Muscle of back (tissue), 11 donors: ENCODE results near the gene SLC24A3. TPM values are rescaled to one million over a fixed set of nuclear protein-coding genes. Genes with fewer than 3 reads are reported as not detected.

ENCODE experiments used
- DNase-seq, 3 donors: peaks; one replicate each; pipeline versions ENCODE4 v3.0.0 to v3.0.0-alpha.2; 2013
- polyA plus RNA-seq, 10 donors: library from polyadenylated mRNA; unstranded; fragments of 120-200 nt; gene quantifications; one replicate each; pipeline ENCODE4 v1.2.1, GENCODE V29; 2013; ENCODE audit not compliant: insufficient read length in 10 of 10

Gene SLC24A3
- polyA plus RNA-seq, 10 donors = 12.6 to 30.1 (median 19.5) TPM

DNA sequence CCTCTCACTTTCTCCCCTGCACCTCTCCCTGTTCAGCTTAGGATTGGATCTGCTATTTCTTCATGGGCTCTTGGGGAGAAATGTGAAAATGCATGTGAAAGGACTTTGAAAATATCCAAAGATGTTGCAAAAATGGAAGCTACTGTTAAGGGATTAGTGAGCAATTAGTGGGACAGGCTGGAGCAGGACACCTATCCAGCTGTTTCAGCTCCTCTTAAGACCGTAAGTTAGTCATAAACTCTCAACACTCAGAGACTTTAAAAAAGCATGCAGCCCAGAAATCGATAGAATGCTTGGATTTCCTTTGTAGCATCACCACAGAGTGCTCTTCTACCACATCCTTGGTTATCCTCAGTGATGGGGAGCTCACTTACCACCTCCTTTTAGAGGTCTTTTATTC lies 88.7 kb downstream of the SLC24A3 start:
- DNase-seq = no peak

DNA sequence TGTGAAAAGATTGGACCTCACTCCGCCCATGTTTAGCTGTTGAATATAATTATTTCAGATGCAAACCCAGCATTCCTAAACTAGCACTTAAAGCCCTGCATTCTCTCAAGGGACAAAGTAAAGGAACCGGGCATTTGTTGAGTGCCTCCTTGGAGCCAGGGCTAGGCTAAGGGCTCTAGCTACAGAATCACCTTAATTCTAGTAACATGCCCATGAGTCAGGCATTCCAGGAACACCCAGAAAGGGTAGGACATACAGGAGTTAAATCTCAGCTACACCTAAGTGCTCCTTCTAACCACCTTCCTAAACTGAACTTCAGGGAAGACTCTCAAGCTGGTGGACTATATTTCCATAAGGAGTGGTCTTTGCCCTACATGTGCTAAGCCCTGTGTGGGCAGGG lies 89.4 kb downstream of the SLC24A3 start:
- no peak for DNase-seq

DNA sequence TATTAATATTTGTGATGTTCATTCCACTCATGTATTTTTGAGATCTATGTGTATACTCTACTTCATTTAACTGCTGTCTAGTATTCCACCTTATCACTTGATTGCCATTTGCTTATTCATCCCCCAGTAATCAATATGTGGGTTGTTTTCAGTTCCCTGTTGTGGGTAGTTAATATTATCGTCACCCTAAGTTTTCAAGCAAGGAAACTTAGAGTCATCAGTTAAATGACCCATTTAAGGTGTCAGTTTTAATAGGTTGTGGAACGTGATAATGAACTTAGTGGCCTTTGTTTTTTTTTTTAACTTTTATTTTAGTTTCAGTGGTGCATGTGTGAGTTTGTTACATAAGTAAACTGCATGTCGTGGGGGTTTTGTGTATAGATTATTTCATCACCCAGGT lies 90.3 kb downstream of the SLC24A3 start:
- DNase-seq = no peak

DNA sequence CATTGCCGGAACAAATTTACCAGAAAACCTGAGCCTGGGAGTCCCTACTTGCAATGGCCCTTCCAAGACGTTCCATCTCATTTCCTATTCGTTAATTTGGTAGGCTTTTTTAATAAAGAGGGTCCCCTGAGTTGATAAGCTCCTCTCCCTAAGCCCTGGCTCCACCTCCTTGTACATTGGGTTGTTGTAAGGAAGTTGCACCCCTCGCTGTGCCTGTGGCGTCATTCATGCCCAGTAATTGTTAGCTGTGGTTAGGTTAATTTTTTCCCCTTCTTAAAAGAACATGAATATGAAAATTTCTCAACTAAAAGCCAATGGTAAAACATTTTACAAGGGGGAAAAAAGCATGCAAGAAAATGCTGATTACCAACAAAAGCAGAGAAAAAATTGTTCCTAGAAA lies 91.9 kb downstream of the SLC24A3 start:
- DNase-seq = no peak

DNA sequence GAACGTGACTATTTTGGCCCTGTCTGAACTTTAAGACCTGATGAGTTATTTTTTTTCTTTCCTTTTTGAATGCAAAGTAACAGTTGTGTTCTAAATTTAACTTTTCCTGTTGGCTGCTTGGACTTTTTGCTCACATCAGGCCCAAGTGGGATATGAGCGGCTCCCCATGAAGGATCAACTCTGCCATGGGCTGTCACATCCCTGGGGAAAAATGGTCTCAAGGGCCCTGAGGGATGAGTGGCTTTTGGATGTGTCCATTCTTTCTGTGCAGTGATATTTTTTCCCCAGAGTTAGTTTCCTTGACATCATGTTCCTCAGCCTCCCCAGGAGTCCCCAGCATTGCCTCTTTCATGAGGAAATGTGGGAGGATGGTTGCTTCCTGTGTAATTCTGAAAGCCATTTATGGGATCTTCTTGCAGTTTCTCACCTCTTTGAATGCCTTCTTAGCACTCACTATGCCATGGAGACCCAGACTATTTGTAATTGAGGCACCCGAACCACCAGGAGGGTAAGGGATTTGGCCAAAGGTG lies 92.5 kb downstream of the SLC24A3 start:
- no peak for DNase-seq

DNA sequence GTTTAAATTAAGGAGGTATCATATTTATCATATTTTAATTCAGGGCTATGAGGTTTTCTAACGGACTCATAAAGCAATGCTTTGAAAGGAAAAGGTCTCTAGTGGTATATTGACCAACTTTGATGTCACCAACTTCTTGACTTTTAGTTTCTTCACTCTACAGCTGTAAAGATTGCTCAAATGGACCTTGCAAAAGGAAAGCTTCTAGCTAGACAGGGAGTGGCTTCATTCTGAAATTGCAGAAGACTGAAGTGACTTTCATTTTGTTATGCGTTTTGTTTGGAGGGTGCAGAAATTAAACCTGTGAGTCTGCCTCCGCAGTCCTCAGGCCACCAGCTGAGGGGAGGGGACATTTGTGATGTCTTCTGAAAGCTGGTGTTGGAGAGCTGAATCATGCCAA lies 95.7 kb downstream of the SLC24A3 start:
- no peak for DNase-seq

DNA sequence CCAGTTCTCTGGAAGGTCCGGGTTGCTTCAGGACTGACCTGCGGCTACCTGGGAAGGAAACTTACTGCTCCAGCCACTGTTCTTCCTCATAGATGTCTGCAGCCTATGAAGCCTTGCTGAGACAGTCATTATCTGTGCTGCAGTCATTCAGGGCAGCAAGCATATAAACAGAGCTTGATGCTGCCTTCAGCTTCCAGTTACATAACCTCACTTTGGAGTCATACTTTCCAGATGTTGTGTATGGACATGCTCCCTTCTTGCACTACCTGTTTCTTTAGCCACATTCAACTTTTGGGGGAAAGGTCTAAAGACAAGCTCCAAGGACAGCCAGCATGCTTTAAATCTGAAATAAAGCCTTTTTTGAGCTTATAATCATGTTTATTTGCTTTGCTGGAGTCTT lies 98.1 kb downstream of the SLC24A3 start:
- no peak for DNase-seq

DNA sequence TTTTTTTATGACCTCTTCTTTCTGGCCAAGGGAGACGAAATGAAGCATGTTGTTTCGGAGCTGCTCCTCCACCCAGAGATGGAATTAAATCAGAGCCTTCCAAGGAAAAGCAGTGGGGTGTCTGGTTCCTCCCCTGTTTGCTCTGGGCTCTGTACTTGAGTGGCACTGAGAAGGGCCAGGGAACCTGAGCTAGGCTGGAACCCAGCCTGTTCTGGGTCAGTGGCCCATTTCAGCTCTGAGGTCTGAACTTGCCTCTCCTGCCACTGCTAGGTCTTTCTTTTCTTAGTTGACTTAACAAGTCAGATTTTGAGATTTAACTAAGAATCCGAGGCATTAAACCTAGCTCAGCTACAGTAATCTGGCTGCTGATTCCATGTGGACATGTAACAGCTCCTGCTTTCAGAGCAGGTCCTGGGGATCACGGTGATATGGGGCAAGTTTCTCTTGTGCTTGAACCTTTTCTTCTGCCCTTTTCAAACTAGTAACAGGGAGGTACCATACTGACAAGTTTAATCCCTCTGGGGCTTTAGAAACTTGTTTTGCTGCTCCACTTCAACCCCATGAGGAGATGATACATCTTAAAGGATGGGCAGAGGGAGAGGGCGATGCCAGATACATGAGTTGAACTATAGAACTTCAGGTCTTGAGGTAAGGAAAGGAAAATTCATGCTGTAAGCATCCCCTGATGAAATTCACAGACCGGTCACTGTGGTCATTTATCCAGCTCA lies 101.1 kb downstream of the SLC24A3 start:
- no peak for DNase-seq

DNA sequence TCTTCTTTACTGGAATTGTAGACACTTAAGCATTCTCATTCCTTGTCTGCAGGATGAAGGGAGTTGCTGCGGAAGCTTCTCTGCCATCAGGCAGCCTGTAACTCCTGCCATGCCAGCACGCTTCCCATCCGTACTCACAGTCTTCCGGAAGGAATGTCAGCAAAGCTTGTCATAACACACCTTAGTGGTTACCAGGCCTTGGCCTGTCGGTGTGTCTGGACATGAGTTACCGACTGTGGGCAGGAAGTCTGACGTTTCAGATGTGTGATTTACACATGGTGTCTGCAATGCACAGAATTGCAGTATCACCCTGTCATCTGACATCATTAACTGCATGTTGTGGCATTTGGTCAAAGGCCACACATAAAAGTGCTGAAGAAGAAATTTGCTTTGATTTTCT lies 102.2 kb downstream of the SLC24A3 start:
- DNase-seq = no peak

DNA sequence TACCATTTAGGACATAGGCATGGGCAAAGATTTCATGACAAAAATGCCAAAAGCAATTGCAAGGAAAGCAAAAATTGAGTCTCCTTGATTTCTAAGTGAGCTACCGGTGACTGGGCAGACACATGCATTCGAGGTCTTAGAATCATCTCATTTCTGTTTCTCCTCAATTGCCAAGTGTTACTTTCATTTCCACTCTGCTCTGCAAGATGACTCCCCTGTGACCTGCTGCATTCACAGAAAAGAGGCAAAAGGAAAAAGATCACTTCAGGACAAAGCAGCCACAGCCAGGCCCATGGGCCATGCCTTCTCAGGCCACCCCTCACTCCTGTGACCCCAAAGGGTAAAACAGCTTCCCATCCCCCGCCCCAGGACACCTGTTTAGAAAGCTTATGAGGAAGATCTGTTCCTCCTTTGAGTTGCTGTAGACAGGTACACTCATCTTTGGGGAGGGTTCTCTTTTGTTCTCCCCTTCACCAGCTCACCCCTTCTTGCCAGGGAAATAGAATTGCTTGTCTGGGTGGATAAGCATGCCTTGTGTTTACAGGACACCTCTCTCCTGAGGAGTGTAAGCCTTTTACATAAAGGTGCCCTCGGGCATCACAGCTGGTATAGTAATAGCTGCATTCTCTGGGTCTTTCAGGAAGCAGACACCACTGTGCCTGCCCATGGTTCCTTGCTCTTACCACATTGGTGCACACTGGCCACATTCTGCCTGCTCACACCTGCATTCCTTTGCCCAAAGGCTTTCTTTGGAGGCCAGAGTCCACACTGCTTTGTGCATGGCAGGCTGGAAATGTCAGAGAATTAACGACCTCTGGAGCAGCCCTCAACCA lies 105.0 kb downstream of the SLC24A3 start:
- DNase-seq = peak in 2 of 3 donors; percentile 36 to 68

DNA sequence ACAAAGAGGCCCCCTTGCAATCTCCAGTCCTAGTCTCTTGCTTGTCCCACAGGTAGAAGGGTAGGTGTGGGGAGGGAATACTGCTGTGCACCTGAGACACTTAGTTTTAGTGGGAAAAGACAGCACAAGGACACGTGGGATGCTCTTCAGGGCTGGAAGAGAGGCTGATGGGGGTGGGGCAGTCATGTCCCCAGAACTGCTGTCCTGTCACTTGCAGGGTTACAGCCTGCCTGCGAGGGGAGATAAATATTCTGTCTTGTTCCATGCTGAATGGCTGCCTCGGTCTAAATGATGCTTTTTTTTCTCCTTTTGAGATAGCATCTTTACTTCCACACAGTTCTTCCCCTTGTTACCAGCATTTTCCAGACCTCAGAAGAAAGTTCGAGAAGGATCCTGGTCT lies 106.2 kb downstream of the SLC24A3 start:
- DNase-seq = no peak

DNA sequence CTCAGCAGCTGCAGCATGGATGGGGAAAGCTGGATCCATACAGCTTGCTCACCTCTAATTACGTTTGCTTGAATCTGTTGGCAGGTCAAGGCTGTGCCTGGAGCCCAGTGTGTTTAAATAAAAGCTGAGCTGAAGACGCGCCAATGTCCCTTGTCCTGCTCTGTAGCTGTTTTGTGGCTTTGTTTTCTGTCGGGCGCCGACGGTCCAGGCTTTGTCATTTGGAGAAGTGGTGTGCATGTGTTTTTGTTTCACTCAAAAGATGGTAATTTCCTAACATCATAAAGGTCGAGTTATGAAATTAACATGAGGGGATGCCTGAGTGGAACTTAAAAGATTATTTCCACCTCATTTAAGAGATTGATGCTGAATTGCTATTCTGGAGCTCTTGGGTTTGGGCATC lies 107.6 kb downstream of the SLC24A3 start:
- no peak for DNase-seq

DNA sequence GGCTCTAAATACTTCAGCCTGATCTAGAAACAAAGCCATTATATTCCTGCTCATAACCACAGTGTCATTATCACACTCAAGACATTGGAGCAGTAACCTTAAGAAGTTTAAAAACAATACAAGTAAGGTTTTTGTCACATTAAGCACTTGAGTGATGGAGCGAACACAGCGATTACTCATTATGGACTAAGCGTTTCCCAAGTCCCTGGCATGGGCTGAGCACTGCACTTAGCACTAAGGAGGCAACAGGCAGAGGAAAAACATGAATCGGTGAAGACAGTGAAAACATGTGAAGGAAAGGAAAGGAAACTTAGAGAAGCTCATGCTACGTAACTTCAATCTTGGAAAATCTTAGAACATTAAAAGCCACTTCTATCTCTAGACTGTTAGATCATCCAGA lies 108.7 kb downstream of the SLC24A3 start:
- DNase-seq = no peak

DNA sequence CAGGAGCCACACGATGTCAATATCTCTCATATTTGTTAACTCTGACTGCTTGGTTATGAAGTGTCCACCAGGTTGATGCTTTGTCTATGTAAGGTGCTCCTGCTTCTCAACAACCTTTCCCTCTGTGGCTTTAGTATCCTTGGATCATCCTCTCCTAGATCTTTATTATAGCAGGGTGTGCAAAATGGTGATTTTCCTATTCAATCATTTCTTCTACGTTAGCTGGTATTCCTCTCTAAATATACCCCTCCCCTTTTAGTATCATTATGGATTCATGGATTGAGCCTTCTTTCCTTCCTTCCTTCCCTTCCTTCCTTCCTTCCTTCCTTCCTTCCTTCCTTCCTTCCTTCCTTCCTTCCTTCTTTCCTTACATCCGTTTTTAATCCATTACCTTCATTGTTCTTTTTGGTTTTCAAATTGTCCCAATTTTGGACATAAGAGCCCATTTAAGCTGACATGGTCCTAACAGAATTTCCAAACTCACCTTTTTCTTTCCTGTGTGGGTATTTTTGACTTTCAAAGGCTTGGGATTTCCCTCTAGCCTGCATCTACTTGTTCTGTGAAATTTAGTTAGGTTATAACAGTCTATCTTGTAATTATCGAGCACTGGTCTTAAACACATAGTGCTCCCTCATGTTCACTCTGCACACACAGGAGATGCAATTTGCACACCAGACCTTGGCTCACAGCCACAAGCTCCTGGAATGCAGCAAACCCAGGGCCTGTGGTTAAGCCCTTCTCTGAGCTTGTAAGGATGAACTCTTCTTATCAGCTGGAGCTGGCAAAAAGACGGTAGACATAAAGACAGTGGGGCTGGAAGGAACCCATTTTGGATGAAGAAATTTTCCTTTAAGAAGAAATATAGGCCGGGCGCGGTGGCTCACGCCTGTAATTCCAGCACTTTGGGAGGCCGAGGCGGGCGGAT lies 109.9 kb downstream of the SLC24A3 start:
- DNase-seq = no peak

DNA sequence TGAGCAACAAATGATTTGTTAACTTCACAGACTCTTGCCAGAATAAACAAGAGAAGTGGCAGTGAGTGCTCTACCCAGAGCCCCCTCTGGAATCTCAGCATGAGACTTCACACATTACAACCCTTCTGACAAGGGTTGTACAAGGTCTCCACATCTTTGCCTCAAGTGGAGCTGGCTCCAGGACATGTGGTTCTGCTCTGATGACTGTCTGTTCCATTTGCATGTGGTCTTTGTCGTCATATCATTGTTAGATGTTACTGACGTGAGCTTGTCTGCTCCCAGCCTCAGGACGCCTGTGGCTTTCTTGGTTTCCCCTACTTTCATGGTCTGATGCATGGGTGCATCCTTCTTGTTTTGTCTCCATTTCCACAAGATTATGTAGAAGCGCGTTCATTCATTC lies 115.0 kb downstream of the SLC24A3 start:
- no peak for DNase-seq

DNA sequence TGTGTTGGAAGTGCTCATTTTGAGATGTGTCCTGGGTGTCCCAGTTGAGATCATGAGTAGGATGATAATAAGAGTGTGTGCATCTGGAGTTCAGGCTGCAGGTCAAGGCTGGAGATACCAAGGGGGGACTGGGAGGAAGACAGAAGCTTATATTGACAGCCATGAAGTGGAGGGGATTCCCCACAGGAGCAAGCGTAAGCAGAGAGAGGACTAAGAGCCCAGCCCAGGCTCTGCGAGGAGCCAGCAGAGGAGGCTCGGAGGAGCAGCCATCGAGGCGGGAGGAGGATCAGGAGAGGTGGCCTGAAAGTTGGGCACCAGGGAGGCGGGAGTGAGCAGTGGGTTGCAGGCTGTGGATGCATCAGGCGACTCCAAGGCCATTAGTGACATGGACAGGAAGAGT lies 116.2 kb downstream of the SLC24A3 start:
- no peak for DNase-seq

DNA sequence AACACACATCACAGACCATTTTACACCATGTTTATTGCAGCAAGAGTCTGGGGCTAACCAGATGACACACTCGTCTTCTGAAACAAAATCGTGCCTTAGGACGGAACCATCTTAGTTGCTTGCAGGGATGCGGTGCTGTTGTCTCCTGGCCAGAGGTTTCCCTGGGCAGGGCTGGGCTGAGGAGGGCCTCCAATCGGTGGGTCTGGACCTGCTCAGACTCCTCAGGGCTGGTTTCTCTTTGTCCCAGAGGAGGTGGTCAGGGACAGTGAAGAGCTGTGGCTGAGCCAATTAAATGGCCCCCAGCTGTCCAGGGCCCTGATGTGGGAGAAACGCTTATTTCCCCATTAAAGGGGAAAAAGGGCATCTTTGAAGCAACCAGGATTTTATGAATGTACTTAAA lies 117.6 kb downstream of the SLC24A3 start:
- no peak for DNase-seq

DNA sequence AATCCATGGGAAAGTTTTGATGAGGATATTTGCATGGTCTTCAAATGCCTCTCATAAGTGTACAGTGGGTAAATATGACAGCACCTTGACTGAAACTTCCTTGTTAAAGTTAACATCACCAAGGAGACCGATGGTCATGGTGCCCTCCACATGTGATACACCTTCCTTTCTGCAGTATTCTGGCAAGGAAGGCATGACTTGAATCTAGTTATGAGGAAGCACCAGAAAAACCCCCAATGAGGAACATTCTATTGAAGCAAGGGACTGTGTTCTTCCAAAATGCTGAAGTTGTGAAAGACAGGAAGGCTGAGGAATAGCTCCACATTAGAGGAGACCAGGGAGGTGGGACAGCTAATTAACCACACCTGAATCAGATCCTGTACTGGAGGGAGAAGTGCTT lies 118.3 kb downstream of the SLC24A3 start:
- no peak for DNase-seq

DNA sequence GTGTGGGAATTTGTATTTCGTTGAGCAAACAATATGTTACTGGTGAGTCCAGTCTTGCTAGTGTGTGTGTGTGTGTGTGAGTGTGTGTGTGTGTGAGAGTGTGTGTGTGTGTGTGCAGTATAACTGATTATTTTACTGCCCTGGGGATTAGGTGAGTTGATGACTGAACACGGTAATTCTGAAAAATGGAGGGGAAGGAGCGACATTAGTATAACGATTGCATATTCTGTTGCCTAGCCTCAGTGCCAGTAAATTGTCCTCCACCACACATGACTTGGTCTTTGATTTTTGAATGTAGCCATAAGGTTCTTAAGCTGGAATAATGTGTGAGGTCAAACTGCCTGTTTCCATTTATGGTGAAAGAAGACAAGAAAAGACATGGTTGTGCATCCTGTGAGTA lies 121.1 kb downstream of the SLC24A3 start:
- DNase-seq = no peak

DNA sequence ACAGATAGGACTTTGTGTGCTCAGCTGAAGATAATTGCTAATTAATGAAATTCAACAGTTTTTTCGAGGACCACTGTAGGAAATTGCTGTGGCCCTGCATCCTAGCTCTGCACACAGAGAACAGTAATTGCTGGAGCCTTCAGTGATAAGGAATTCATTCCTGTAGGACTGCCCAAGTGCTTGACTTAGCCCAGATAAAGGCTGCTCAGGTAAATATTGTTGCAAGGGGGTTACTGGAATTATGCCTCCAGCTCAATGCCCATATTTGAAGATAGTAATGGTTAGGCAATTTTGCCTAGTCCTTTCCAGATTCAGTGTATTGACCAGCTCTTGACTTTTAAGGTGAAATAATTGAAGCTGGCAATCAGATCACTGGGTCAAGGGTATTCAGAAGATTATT lies 122.9 kb downstream of the SLC24A3 start:
- no peak for DNase-seq

DNA sequence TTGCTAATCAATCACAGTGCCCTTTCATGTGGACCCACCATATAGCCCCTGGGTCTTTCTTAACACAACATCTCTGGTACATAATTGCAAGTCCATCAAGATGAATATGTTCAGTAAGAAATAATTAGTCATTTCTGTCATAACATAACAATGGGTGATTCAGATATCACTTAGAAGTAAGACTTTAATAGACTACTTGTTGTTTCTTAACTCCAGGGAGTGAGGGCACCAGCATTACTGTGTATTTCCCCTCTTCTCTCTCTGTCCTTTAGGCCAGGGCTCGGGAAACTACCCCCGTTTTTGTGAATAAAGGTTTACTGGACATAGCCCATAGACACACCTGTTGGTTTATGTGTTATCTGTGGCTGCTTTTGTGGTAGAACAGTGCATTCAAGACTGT lies 123.5 kb downstream of the SLC24A3 start:
- DNase-seq = no peak

DNA sequence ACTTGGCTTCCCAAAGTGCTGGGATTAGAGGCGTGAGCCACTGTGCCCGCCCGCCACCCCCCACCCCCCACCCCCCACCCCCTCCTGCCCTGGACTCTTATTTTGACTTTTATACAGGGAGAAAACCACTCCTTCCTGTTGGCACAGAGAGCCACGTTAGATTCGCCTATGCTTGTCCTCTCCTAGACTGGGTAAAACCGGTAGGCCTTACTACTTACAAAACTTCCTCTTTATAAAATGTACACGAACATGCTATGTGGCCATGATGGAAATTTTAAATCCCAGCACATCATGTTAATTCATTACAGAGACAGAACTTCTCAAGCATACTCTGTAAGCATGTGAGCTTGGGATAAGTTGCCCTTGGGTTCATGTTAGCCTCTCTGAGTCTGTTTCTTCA lies 124.2 kb downstream of the SLC24A3 start:
- DNase-seq = no peak
